GM18858 (cell line): Measurements from ENCODE around the gene MACROD2.
"Not testable (repeated sequence)": the region's sequence is repeated elsewhere in the genome, so short reads cannot be mapped to it uniquely, and the experiment has no call there.

ENCODE experiments used
- ATAC-seq: cut with Tn5 transposase; IDR thresholded peaks from one replicate; pipeline ENCODE4 v1.9.1; 2021; ENCODE audit not compliant: unreplicated experiment

The MACROD2 gene

GRCh38 chr20:15012566-15012965, 1017.2 kb downstream of the MACROD2 start:
- no peak for ATAC-seq

DNA sequence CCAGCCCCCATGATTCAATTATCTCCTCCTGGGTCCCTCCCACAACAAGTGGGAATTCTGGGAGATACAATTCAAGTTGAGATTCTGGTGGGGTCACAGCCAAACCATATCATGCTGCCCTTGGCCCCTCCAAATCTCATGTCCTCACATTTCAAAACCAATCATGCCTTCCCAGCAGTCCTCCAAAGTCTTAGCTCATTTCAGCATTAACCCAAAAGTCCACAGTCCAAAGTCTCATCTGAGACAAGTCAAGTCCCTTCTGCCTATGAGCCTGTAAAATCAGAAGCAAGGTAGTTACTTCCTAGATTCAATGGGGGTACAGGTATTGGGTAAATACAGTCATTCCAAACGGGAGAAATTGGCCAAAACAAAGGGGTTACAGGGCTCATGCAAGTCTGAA, 1021.6 kb downstream of the MACROD2 start:
- not testable (repeated sequence) for ATAC-seq

- no peak for ATAC-seq
Observed at GRCh38 chr20:15018966-15019365, 1023.6 kb downstream of the MACROD2 start.

- no peak for ATAC-seq
Observed at GRCh38 chr20:15020845-15021244, 1025.5 kb downstream of the MACROD2 start.

GRCh38 chr20:15022921-15023320, 1027.6 kb downstream of the MACROD2 start:
- ATAC-seq: no peak

GRCh38 chr20:15026759-15027158, 1031.4 kb downstream of the MACROD2 start:
- no peak for ATAC-seq

DNA sequence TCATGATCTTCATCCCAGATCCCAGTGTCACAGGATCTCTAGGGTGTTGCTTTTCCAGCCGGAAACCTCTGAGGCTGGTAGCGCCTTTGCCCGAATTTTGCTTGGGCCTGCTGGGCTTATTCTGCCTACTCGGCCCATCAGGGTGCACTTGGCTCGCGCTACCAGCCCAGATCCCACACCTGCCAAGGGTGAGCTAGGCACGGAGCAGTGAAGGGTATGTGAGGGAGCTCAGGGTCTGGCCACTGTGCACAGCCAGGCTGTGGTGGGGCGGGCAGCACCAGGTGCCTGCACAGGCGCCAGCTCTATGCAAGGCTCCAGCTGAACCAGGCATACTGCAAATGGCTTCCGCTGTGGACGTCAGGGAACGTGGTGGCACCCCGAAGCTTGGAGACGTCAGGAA, 1035.5 kb downstream of the MACROD2 start:
- ATAC-seq: no peak

DNA sequence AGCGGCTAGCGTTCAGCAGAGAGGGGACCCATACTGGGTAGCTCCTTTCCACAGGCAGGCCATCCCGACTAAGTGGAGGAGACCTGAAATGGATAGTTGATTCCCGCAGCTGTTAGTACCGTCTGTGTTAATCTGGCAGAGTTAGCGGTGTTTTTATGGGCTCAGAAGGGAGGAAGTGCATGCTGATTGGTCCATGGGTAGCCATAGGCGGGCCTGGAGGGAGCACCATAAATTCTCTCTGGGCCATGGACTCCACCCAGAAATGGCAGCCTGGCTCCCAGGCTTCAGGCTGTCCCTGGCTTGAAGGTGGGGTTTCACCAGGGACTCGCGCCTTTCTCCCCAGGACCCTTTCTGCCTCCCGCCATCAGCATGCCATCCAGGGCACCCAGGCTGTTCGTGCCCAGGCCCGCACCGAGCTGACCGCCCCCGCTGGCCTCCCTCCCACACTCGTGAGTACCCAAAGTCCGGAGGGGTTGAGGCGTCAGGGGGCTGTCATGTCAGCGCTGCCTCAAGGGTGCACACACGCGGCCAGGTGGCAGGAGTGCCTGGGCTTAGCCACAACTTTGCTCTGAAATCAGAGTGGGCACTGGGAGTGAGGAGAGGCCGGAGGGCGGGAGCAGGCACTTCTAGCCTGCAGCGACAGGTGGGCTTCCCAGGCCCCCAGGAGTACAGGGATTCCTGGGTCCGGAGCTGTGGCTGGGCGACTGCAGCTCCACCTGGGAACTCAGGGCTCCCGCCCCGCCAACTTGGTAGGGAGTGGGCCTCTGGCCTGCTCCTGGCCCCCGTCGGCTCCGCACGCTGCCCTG, 1036.4 kb downstream of the MACROD2 start:
- no peak for ATAC-seq

- ATAC-seq: no peak
Observed at GRCh38 chr20:15032352-15032622, 1037.0 kb downstream of the MACROD2 start.

DNA sequence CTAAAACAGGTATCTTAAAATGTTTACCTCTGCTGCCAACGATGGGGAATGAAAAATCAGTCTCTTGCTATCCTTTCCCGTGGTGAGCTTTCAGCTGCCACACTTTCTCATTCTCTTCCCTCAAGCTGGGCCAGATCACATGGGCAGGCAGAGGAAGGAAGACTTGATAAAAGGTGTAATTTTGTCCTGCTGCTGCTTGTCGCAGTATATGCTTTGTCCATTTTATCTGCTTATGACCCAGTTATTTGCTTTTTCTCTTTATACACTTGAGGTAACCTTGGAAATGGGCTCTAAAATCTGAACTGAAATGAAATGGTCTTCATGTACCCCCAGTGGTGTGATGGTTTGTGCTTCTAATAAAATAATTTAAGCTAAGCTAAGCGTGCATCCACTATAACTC, 1038.0 kb downstream of the MACROD2 start:
- no peak for ATAC-seq

DNA sequence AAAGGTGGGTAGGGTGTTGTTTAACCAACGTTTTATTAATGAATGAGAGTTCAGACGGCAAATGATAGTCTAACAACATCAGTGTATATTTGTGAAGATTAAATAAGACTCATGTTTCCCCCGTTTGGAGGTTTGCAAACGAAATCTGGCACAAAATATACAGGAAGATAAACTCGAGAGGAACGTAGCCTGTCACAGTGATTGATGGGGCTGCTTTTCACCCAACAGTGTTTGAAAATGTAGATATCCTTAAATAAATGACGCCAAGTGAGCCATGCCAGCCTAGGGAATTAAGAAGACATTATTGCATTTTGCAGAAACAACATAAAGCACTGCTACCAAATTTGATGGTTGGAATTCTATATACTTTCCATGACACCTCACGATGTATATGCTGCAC, 1038.6 kb downstream of the MACROD2 start:
- no peak for ATAC-seq

- no peak for ATAC-seq
Observed at GRCh38 chr20:15036948-15037347, 1041.6 kb downstream of the MACROD2 start.

DNA sequence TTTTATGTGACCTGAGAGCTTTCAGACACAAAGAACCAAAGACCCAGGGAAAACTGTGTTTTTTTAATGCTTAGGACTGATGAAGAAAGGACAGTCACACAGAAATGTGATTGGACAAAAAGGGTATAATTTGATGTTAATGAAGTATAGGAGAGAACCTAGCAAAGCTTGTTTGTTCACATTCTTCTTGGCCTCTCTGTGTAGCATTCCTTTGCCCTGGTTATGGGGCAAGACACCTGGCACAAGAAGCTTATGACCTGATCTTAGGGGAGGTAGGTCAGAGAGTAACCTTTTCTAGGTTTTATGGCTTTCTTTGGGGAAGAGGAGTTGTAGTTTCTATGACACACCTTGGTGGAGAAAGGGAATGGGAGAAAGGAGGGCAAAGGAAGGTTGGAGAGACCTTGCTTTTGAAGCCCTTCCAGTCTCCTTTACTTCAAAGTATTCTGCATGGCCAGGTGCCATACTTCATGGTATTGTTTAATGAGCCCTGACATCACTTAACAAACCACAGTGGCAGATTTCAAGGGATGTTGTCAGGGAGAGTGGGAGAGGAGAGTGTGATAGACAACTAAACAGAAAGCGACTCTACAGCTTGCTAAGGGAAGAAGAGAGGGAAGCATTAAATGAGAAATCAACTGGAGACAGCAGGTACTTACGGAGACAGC, 1043.9 kb downstream of the MACROD2 start:
- ATAC-seq: no peak

DNA sequence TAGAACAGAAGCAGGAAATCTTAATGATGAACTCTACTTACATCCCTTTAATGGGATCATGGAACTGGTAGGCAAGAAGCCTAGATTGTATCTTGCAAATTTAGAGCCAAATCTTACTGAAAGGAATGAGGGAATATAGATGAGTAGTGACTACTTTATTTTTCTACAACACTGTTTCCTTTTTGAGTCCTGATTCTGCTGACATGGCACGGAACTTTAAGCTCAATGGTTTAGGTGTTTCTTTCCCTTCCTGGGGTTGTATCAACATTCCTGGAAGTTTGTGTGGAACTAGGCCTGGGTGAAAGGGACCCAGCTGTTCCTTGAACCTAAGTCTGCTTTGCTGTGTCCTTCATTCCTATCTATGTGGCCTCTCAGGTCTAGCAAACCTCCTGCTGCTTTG, 1047.4 kb downstream of the MACROD2 start:
- no peak for ATAC-seq

DNA sequence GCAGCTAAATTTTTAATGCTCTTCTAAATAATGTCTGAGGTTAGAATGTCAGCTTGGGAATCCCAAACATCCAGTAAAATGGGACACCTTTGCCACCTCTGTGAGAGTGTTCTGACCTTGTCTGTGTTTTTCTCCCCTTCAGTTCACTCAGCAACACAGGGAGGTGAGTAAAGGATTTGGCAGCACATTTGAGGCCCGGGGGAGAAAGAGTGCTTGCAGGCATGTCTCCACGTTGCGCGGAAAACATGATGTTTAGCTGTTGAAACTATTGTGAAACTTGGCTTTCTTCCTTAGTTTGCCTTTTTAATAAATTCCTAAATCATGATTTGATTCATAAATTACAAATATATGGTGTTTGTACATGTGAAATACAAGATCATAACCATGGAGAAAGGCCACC, 1049.9 kb downstream of the MACROD2 start:
- ATAC-seq: no peak

DNA sequence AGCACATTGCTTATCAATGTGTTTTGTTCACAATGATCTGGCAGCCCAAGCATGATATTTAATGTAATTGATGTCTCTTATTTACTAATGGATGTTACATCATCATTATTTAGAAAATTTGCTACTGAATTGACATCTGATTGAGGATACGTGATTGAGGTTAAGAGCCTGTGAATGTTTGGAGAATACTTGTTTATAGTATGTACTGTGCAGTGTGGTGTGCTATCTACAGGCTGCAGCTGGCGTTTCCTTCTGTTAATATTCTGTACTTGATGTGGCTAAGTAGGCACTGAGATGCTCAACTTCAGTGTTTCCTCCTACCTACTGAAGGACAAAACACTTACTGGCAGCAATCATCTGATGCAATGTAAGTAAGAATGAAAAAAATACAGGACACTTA, 1051.7 kb downstream of the MACROD2 start:
- ATAC-seq: no peak

DNA sequence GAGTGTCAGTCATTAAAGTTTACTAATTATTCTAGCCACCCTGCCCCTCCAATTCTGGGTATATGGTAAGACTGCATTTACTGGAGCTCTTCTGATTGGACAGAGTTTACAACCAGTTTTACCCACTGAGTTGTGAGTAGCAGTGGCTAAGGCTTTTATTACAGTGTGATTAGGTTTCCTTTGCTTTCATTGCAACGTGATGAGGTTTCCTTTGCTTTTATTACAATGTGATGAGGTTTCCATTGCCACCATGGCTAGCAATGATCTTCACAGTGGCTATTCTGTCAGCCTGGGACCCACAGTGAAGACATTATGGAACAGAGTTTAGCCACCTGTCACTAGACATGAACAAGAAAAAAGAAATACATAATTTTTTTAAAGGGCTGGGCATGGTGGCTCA, 1052.3 kb downstream of the MACROD2 start:
- ATAC-seq: no peak

GRCh38 chr20:15056246-15056645, 1060.9 kb downstream of the MACROD2 start:
- ATAC-seq: no peak

GRCh38 chr20:15058841-15059240, 1063.5 kb downstream of the MACROD2 start:
- ATAC-seq: no peak

- no peak for ATAC-seq
Observed at GRCh38 chr20:15059438-15059837, 1064.1 kb downstream of the MACROD2 start.

- no peak for ATAC-seq
Observed at GRCh38 chr20:15060265-15061060, 1065.1 kb downstream of the MACROD2 start.

- no peak for ATAC-seq
Observed at GRCh38 chr20:15061061-15061430, 1065.7 kb downstream of the MACROD2 start.
